ENCODE measurements around the gene CREBZF. TPM values are rescaled to one million over a fixed set of nuclear protein-coding genes. Genes with fewer than 3 reads are reported as not detected.

The CREBZF gene
- total RNA-seq, 1 donor from 2014 or later = 109 TPM

DNA sequence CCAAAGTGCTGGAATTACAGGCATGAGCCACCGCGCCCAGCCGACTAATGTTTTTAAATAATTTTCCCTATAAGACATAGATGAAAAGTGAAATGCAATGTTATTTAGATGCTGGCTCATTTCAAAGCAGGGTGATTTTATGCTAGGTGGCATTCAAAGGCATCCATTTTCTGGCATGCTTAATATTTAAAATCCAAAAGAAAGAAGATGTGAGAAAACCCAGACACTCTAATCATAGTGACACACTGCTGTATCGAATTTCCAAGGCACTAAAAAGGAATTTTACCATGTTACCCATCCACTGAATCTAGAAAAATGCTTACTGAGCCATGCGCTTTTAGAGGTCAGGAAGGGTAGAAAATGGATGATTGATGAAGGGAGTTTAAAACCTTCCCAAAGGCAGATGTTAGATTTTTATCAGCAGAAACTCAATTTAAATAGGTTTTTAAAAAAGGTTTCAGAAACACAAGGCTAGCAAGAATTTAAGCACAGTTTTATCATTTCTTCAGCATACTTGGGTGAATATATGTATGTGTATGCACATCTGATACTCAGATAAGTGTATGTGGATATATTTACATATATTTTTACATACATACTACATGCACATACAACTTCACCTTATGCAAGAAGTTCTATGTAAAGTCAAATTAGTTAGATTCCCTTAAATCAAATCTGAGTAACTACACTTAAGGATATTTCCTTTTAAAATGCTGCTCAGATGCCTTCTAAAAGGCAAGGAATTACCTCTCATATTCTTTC, 45.2 kb upstream of the CREBZF start:
- Histone ChIP-seq H3K9me3 (ENCODE audit: low read depth) (no peaks in the 10 kb centered on the region), H3K4me3 (no peak overlapping the region), H3K27me3 (no peaks in the 10 kb centered on the region), H3K79me2 (ENCODE audit: low read depth) (no peaks in the 10 kb centered on the region), H3K27ac (no peak overlapping the region), H3K9ac (no peak overlapping the region), H4K20me1 (ENCODE audit: low read depth) (no peaks in the 10 kb centered on the region), H2AFZ (replicated peaks) (no peak overlapping the region), H3K4me2 (no peak overlapping the region), H3K4me1 (peaks cover 7% of the 10 kb centered on the region), H3F3A (ENCODE audit: low read depth) (no peaks in the 10 kb centered on the region), H3K36me3 (no peaks in the 10 kb centered on the region)
- no peak for TF ChIP-seq CTCF (IDR thresholded peaks at IDR 0.05)
- no peak for TF ChIP-seq EZH2 (IDR thresholded peaks at IDR 0.05)
- TF ChIP-seq EZH2phosphoT487 (IDR thresholded peaks at IDR 0.05) = no peak
- Mint-ChIP-seq H3K4me1 (peaks cover 4% of the 10 kb centered on the region), H3K27me3 (ENCODE audit: insufficient read depth, low read depth) (no peaks in the 10 kb centered on the region), H3K27ac (no peak overlapping the region), H3K9me3 (no peaks in the 10 kb centered on the region), H3K36me3 (no peaks in the 10 kb centered on the region), H3K4me3 (no peak overlapping the region)
- no peak for DNase-seq (ENCODE audit: low spot score)

GRCh38 chr11:85705800-85706199, 40.9 kb upstream of the CREBZF start:
- Histone ChIP-seq H3K79me2 (ENCODE audit: low read depth) (no peaks in the 10 kb centered on the region), H3K36me3 (no peaks in the 10 kb centered on the region), H4K20me1 (ENCODE audit: low read depth) (no peaks in the 10 kb centered on the region), H3K9ac (no peak overlapping the region), H3K4me3 (no peak overlapping the region), H3K4me1 (no peaks in the 10 kb centered on the region), H3K27ac (no peak overlapping the region), H3K9me3 (ENCODE audit: low read depth) (no peaks in the 10 kb centered on the region), H3F3A (ENCODE audit: low read depth) (no peaks in the 10 kb centered on the region), H3K27me3 (no peaks in the 10 kb centered on the region), H2AFZ (replicated peaks) (no peak overlapping the region), H3K4me2 (no peak overlapping the region)
- DNase-seq (ENCODE audit: low spot score) = no peak
- Mint-ChIP-seq H3K4me3 (no peak overlapping the region), H3K27ac (no peak overlapping the region), H3K4me1 (peaks cover 4% of the 10 kb centered on the region), H3K36me3 (no peaks in the 10 kb centered on the region), H3K9me3 (no peaks in the 10 kb centered on the region), H3K27me3 (ENCODE audit: insufficient read depth, low read depth) (no peaks in the 10 kb centered on the region)
- TF ChIP-seq EZH2phosphoT487 (IDR thresholded peaks at IDR 0.05) (no peak), CTCF (IDR thresholded peaks at IDR 0.05) (no peak), EZH2 (IDR thresholded peaks at IDR 0.05) (no peak)

GRCh38 chr11:85704967-85705366, 40.0 kb upstream of the CREBZF start:
- peaks cover 2% of the 10 kb centered on the region for H3K4me1 Mint-ChIP-seq
- no peaks in the 10 kb centered on the region for H3K36me3 Mint-ChIP-seq
- Histone ChIP-seq H2AFZ (replicated peaks) (no peak overlapping the region), H3K27ac (no peak overlapping the region), H3F3A (ENCODE audit: low read depth) (no peaks in the 10 kb centered on the region), H3K27me3 (no peaks in the 10 kb centered on the region), H3K4me1 (no peaks in the 10 kb centered on the region), H3K36me3 (no peaks in the 10 kb centered on the region), H3K4me2 (no peak overlapping the region), H4K20me1 (ENCODE audit: low read depth) (no peaks in the 10 kb centered on the region), H3K9me3 (ENCODE audit: low read depth) (no peaks in the 10 kb centered on the region), H3K4me3 (no peak overlapping the region), H3K79me2 (ENCODE audit: low read depth) (no peaks in the 10 kb centered on the region), H3K9ac (no peak overlapping the region)
- H3K27ac Mint-ChIP-seq = no peak overlapping the region
- TF ChIP-seq EZH2phosphoT487 (IDR thresholded peaks at IDR 0.05) = no peak
- TF ChIP-seq EZH2 (IDR thresholded peaks at IDR 0.05) = no peak
- TF ChIP-seq CTCF (IDR thresholded peaks at IDR 0.05) = no peak
- DNase-seq (ENCODE audit: low spot score) = no peak
- no peaks in the 10 kb centered on the region for H3K9me3 Mint-ChIP-seq
- H3K4me3 Mint-ChIP-seq = no peak overlapping the region
- no peaks in the 10 kb centered on the region for H3K27me3 Mint-ChIP-seq (ENCODE audit: insufficient read depth, low read depth)

Measured in neural progenitor cell (in vitro differentiated cells).